ENCODE results near the gene TBC1D1. TPM values are rescaled to one million over a fixed set of nuclear protein-coding genes. Genes with fewer than 3 reads are reported as not detected.
"Not testable (repeated sequence)": the region's sequence is repeated elsewhere in the genome, so short reads cannot be mapped to it uniquely, and the experiment has no call there.

The TBC1D1 gene
- total RNA-seq, 1 donor from 2014 or later, result 131 TPM

GRCh38 chr4:37967736-37968135 lies 76.9 kb downstream of the TBC1D1 start:
- DNase-seq, result no peak

GRCh38 chr4:37968747-37969146 lies 77.9 kb downstream of the TBC1D1 start:
- no peak for DNase-seq

- peak; percentile 78 for DNase-seq
Measured at GRCh38 chr4:37970702-37971101, 79.8 kb downstream of the TBC1D1 start.

GRCh38 chr4:37971202-37971601 lies 80.3 kb downstream of the TBC1D1 start:
- DNase-seq, result no peak

GRCh38 chr4:37973441-37973840 lies 82.6 kb downstream of the TBC1D1 start:
- no peak for DNase-seq

- DNase-seq, result not testable (repeated sequence)
Measured at GRCh38 chr4:37975321-37975822, 84.5 kb downstream of the TBC1D1 start.

- no peak for DNase-seq
Measured at GRCh38 chr4:37976507-37976906, 85.6 kb downstream of the TBC1D1 start.

- peak; percentile 82 for DNase-seq
Measured at GRCh38 chr4:37976991-37977470, 86.1 kb downstream of the TBC1D1 start.

GRCh38 chr4:37977471-37978247 lies 86.8 kb downstream of the TBC1D1 start:
- DNase-seq, result peak; percentile 81

GRCh38 chr4:37978248-37978924 lies 87.5 kb downstream of the TBC1D1 start:
- peak; percentile 58 for DNase-seq

GRCh38 chr4:37980246-37980645 lies 89.4 kb downstream of the TBC1D1 start:
- no peak for DNase-seq

- no peak for DNase-seq
Measured at GRCh38 chr4:37981425-37981824, 90.5 kb downstream of the TBC1D1 start.

- no peak for DNase-seq
Measured at GRCh38 chr4:37981844-37982720, 91.2 kb downstream of the TBC1D1 start.

GRCh38 chr4:37982736-37983135 lies 91.9 kb downstream of the TBC1D1 start:
- DNase-seq, result no peak

GRCh38 chr4:37983951-37984350 lies 93.1 kb downstream of the TBC1D1 start:
- DNase-seq, result no peak

GRCh38 chr4:37985730-37986275 lies 94.9 kb downstream of the TBC1D1 start:
- no peak for DNase-seq

GRCh38 chr4:37988670-37989069 lies 97.8 kb downstream of the TBC1D1 start:
- DNase-seq, result no peak

- DNase-seq, result peak; percentile 42
Measured at GRCh38 chr4:37989398-37990260, 98.7 kb downstream of the TBC1D1 start.

- no peak for DNase-seq
Measured at GRCh38 chr4:37990731-37991245, 99.9 kb downstream of the TBC1D1 start.

GRCh38 chr4:37991623-37992410 lies 100.9 kb downstream of the TBC1D1 start:
- DNase-seq, result no peak
